Measurements from ENCODE around the gene VMAC.
"Not testable (repeated sequence)": the region's sequence is repeated elsewhere in the genome, so short reads cannot be mapped to it uniquely, and the experiment has no call there.

Gene VMAC

DNA sequence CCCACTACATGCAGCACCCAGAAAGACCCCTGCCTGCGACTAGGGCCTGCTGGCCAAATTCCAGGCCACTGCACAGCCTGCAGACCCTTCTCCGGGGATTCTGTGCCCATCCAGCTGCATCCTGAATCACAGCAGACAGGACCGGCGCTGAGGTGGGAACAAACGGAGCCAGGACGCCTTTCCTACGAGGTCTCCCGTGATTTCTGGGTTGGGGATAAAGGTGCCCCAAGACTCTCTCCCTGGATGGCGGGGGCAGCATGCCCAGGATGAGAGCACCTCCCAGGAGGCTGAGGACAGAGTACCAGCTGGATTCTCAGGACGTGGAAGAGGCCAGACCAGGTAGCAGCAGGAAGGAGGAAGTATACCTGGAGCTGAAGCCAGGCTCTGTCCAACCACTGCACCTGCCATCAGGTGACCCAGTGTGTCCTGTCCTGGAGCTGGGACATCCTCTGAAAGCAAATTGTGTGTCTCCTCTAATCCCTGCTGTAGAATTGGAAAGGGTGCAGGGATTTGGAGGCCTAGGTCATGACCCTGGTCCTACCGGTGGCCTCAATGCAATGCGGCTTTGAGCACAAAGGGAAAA lies 31.0 kb upstream of the VMAC start:
- H3K79me2 ChIP-seq (ENCODE audit: low read length): no peaks in the 10 kb centered on the region
- H3K27ac ChIP-seq (ENCODE audit: low read length): no peak overlapping the region
- H2AFZ ChIP-seq (ENCODE audit: low read length): no peak overlapping the region
- no peaks in the 10 kb centered on the region for H3K4me1 ChIP-seq (ENCODE audit: low read length)
- TF ChIP-seq, protein P1, sequence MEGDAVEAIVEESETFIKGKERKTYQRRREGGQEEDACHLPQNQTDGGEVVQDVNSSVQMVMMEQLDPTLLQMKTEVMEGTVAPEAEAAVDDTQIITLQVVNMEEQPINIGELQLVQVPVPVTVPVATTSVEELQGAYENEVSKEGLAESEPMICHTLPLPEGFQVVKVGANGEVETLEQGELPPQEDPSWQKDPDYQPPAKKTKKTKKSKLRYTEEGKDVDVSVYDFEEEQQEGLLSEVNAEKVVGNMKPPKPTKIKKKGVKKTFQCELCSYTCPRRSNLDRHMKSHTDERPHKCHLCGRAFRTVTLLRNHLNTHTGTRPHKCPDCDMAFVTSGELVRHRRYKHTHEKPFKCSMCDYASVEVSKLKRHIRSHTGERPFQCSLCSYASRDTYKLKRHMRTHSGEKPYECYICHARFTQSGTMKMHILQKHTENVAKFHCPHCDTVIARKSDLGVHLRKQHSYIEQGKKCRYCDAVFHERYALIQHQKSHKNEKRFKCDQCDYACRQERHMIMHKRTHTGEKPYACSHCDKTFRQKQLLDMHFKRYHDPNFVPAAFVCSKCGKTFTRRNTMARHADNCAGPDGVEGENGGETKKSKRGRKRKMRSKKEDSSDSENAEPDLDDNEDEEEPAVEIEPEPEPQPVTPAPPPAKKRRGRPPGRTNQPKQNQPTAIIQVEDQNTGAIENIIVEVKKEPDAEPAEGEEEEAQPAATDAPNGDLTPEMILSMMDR (IDR thresholded peaks at IDR 0.05; ENCODE audit: low read length): no peak
- TF ChIP-seq EZH2phosphoT487 (IDR thresholded peaks at IDR 0.05; ENCODE audit: low read length) (no peak), EZH2 (optimal IDR thresholded peaks at IDR 0.05; ENCODE audit: low read depth, low read length) (no peak)
- H3F3A ChIP-seq (ENCODE audit: insufficient read depth, low read length): no peaks in the 10 kb centered on the region
- H4K20me1 ChIP-seq (ENCODE audit: insufficient read depth, low read length): no peaks in the 10 kb centered on the region
- no peak overlapping the region for H3K4me2 ChIP-seq (ENCODE audit: low read depth, low read length)
- peaks cover 65% of the 10 kb centered on the region for H3K27me3 ChIP-seq (replicated peaks; ENCODE audit: insufficient read depth, low read length)
- no peaks in the 10 kb centered on the region for H3K9me2 ChIP-seq (replicated peaks; ENCODE audit: insufficient read depth, low read length)
- no peak for DNase-seq
- H3K36me3 ChIP-seq (replicated peaks; ENCODE audit: insufficient read depth, low read length): no peaks in the 10 kb centered on the region
- no peak overlapping the region for H3K4me3 ChIP-seq (ENCODE audit: low read length)
- H3K9ac ChIP-seq (ENCODE audit: low read length): no peak overlapping the region
- no peaks in the 10 kb centered on the region for H3K9me3 ChIP-seq (replicated peaks; ENCODE audit: insufficient read depth, low read length)

DNA sequence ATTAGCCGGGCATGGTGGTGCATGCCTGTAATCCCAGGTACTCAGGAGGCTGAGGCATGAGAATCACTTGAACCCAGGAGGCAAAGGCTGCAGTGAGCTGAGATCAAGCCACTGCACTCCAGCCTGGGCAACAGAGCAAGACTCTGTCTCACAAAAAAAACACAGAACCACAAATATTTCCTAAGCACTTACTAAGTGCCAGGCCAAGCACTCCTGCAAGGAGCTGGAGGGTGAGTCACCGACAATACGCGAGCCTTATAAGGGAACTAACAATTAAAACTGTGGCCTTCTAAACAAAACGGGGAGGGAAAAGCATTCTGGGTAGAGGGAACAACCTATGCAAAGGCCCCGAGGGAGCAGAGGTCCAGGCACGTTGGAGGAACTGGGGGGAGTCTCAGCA lies 30.2 kb upstream of the VMAC start:
- not testable (repeated sequence) for H3K79me2 ChIP-seq (ENCODE audit: low read length); H2AFZ ChIP-seq (ENCODE audit: low read length); H3K4me3 ChIP-seq (ENCODE audit: low read length); H3K4me2 ChIP-seq (ENCODE audit: low read depth, low read length); H3K9me3 ChIP-seq (replicated peaks; ENCODE audit: insufficient read depth, low read length); DNase-seq; H4K20me1 ChIP-seq (ENCODE audit: insufficient read depth, low read length); H3K36me3 ChIP-seq (replicated peaks; ENCODE audit: insufficient read depth, low read length); H3K9ac ChIP-seq (ENCODE audit: low read length); H3F3A ChIP-seq (ENCODE audit: insufficient read depth, low read length); H3K4me1 ChIP-seq (ENCODE audit: low read length); H3K9me2 ChIP-seq (replicated peaks; ENCODE audit: insufficient read depth, low read length); H3K27ac ChIP-seq (ENCODE audit: low read length)
- peaks cover 69% of the 10 kb centered on the region for H3K27me3 ChIP-seq (replicated peaks; ENCODE audit: insufficient read depth, low read length)

DNA sequence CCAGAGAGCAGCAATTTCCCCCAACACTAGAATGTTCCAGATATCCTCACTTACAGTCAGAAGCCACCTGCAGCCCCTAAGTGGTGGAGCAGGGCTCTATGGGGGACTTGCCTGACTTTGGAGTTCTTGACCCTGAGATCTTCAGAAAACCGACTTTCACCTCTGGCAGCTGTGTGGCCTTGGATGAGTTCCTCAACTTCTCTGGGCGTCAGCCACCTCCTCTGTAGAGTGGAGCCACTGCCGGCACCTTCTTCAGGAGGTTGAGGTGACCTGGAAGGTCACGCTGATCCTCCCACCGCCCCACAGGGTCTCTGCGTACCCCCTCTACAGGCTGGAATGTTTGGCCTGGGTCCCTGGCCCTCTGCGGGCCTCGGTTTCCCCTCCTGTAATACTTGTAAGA lies 27.2 kb upstream of the VMAC start:
- Histone ChIP-seq H3K36me3 (replicated peaks; ENCODE audit: insufficient read depth, low read length) (no peaks in the 10 kb centered on the region), H2AFZ (ENCODE audit: low read length) (no peak overlapping the region), H3K9me3 (replicated peaks; ENCODE audit: insufficient read depth, low read length) (no peaks in the 10 kb centered on the region), H3F3A (ENCODE audit: insufficient read depth, low read length) (no peaks in the 10 kb centered on the region), H3K9me2 (replicated peaks; ENCODE audit: insufficient read depth, low read length) (no peaks in the 10 kb centered on the region), H3K4me1 (ENCODE audit: low read length) (no peaks in the 10 kb centered on the region), H3K9ac (ENCODE audit: low read length) (no peak overlapping the region), H4K20me1 (ENCODE audit: insufficient read depth, low read length) (no peaks in the 10 kb centered on the region), H3K79me2 (ENCODE audit: low read length) (no peaks in the 10 kb centered on the region), H3K27ac (ENCODE audit: low read length) (no peak overlapping the region), H3K4me2 (ENCODE audit: low read depth, low read length) (no peak overlapping the region), H3K4me3 (ENCODE audit: low read length) (no peak overlapping the region), H3K27me3 (replicated peaks; ENCODE audit: insufficient read depth, low read length) (peaks cover 77% of the 10 kb centered on the region)
- no peak for DNase-seq
- no peak for TF ChIP-seq EZH2phosphoT487 (IDR thresholded peaks at IDR 0.05; ENCODE audit: low read length)
- TF ChIP-seq, protein P1 (IDR thresholded peaks at IDR 0.05; ENCODE audit: low read length): no peak
- no peak for TF ChIP-seq EZH2 (optimal IDR thresholded peaks at IDR 0.05; ENCODE audit: low read depth, low read length)

DNA sequence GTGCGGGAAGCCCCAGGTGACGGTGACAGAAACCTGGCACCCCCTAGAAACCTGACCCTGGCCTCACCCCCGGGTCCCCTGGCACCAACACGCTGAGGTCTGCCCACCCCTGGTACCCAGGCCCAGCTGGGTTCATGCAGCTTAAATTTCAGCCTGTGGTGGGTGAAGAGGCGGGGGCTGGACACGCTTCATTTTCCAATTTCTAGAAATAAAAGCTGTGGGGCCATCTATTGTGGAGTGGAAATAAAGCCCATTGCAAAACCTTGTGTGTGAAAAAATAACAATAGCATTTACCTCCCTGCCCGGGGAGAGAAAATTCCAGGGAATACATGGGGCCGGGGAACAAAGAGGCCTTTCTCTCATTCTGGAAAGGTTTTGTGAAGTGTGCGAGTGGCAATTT lies 26.8 kb upstream of the VMAC start:
- Histone ChIP-seq H3K4me2 (ENCODE audit: low read depth, low read length) (no peak overlapping the region), H3K9me3 (replicated peaks; ENCODE audit: insufficient read depth, low read length) (no peaks in the 10 kb centered on the region), H3K36me3 (replicated peaks; ENCODE audit: insufficient read depth, low read length) (no peaks in the 10 kb centered on the region), H3K27ac (ENCODE audit: low read length) (no peak overlapping the region), H3K27me3 (replicated peaks; ENCODE audit: insufficient read depth, low read length) (peaks cover 77% of the 10 kb centered on the region), H3F3A (ENCODE audit: insufficient read depth, low read length) (no peaks in the 10 kb centered on the region), H2AFZ (ENCODE audit: low read length) (no peak overlapping the region), H3K4me3 (ENCODE audit: low read length) (no peak overlapping the region), H3K79me2 (ENCODE audit: low read length) (no peaks in the 10 kb centered on the region), H3K9me2 (replicated peaks; ENCODE audit: insufficient read depth, low read length) (no peaks in the 10 kb centered on the region), H4K20me1 (ENCODE audit: insufficient read depth, low read length) (no peaks in the 10 kb centered on the region), H3K9ac (ENCODE audit: low read length) (no peak overlapping the region), H3K4me1 (ENCODE audit: low read length) (no peaks in the 10 kb centered on the region)
- no peak for DNase-seq
- TF ChIP-seq EZH2phosphoT487 (IDR thresholded peaks at IDR 0.05; ENCODE audit: low read length) (no peak), EZH2 (optimal IDR thresholded peaks at IDR 0.05; ENCODE audit: low read depth, low read length) (no peak)
- TF ChIP-seq, protein P1 (IDR thresholded peaks at IDR 0.05; ENCODE audit: low read length): no peak
